Right atrium auricular region (tissue), 2 donors: ENCODE data around the gene SNED1. TPM values are rescaled to one million over a fixed set of nuclear protein-coding genes. Genes with fewer than 3 reads are reported as not detected.
A peak's percentile ranks its signal among the peaks of the same experiment; 100 is the strongest.

Source experiments
- DNase-seq: peaks from one replicate; pipeline ENCODE4 v3.0.0-alpha.2; 2019; ENCODE audit warnings: low spot score
- H3K27ac ChIP-seq, 2 donors: fragments of 200-600 bp; sonication (generic); 1 replicate in 1 of 2; 2 replicates in 1 of 2; pipeline ENCODE4 v1.5.1; 2016 to 2019
- H3K27me3 ChIP-seq, 2 donors: fragments of 200-600 bp; sonication (generic); one replicate each; pipeline versions ENCODE4 v1.5.1 to v1.6.0; 2017 to 2019
- H3K36me3 ChIP-seq: fragments of 200-600 bp; sonication (generic); one replicate; pipeline ENCODE4 v1.5.1; 2016
- H3K4me1 ChIP-seq, 2 donors: fragments of 200-600 bp; sonication (generic); one replicate each; pipeline versions ENCODE4 v1.5.1 to v1.6.0; 2017 to 2019
- H3K4me3 ChIP-seq, 2 donors: fragments of 200-600 bp; sonication (generic); 1 replicate in 1 of 2; 2 replicates in 1 of 2; pipeline ENCODE4 v1.5.1; 2017 to 2019; ENCODE audit warnings: mild to moderate bottlenecking in 1 of 2, moderate library complexity in 1 of 2
- H3K9me3 ChIP-seq, 2 donors: fragments of 200-600 bp; sonication (generic); one replicate each; pipeline ENCODE4 v1.5.1; 2019
- CTCF ChIP-seq, 2 donors: fragments of 200-600 bp; sonication (generic); IDR thresholded peaks; one replicate each; pipeline ENCODE4 v1.5.1; 2019; ENCODE audit warnings: antibody characterized with exemption in 2 of 2
- total RNA-seq, 2 donors: library from RNA; depleted of rRNA; stranded (reverse); fragments of >200 nt; gene quantifications; one replicate each; pipeline ENCODE4 v1.1.0, GENCODE V29; 2016

SNED1 gene
- total RNA-seq, 2 donors from 2014 or later: 9.9 to 16.4 TPM

GRCh38 chr2:240989451-240990265, 8.8 kb upstream of the SNED1 start:
- peak; percentile 7 to 60 for TF ChIP-seq CTCF (IDR thresholded peaks at IDR 0.05)
- DNase-seq: no peak
- H3K4me1 ChIP-seq: peaks cover 0 to 39% of the 10 kb centered on the region in 2 donors

GRCh38 chr2:240990266-240990529, 8.2 kb upstream of the SNED1 start:
- DNase-seq: no peak

More at GRCh38 chr2:240989451-240990265, 8.8 kb upstream of the SNED1 start:
- H3K4me3 ChIP-seq: no peak overlapping the region
- no peak overlapping the region for H3K27ac ChIP-seq
- H3K27me3 ChIP-seq: no peaks in the 10 kb centered on the region
- H3K36me3 ChIP-seq: no peaks in the 10 kb centered on the region
- H3K9me3 ChIP-seq: no peaks in the 10 kb centered on the region

GRCh38 chr2:240990726-240991377, 7.6 kb upstream of the SNED1 start:
- H3K27ac ChIP-seq: peak overlapping the region; percentile 66 to 78
- no peaks in the 10 kb centered on the region for H3K36me3 ChIP-seq
- H3K4me3 ChIP-seq: no peak overlapping the region
- H3K4me1 ChIP-seq: peaks cover 0 to 41% of the 10 kb centered on the region in 2 donors
- no peaks in the 10 kb centered on the region for H3K27me3 ChIP-seq
- H3K9me3 ChIP-seq: no peaks in the 10 kb centered on the region
- TF ChIP-seq CTCF (IDR thresholded peaks at IDR 0.05): no peak
- no peak for DNase-seq

More at GRCh38 chr2:240990266-240990529, 8.2 kb upstream of the SNED1 start:
- Histone ChIP-seq H3K36me3 (no peaks in the 10 kb centered on the region), H3K4me1 (peaks cover 0 to 41% of the 10 kb centered on the region in 2 donors), H3K9me3 (no peaks in the 10 kb centered on the region), H3K27me3 (no peaks in the 10 kb centered on the region), H3K27ac (no peak overlapping the region), H3K4me3 (no peak overlapping the region)
- no peak for TF ChIP-seq CTCF (IDR thresholded peaks at IDR 0.05)

GRCh38 chr2:240991378-240992263, 6.8 kb upstream of the SNED1 start:
- H3K4me3 ChIP-seq: no peak overlapping the region
- TF ChIP-seq CTCF (IDR thresholded peaks at IDR 0.05): no peak

GRCh38 chr2:240992572-240993291, 5.7 kb upstream of the SNED1 start:
- Histone ChIP-seq H3K9me3 (no peaks in the 10 kb centered on the region), H3K4me3 (no peak overlapping the region), H3K36me3 (no peaks in the 10 kb centered on the region), H3K4me1 (peaks cover 0 to 48% of the 10 kb centered on the region in 2 donors), H3K27ac (peak overlapping the region in 1 of 2 donors; percentile 57), H3K27me3 (no peaks in the 10 kb centered on the region)
- no peak for TF ChIP-seq CTCF (IDR thresholded peaks at IDR 0.05)
- no peak for DNase-seq

More at GRCh38 chr2:240991378-240992263, 6.8 kb upstream of the SNED1 start:
- no peaks in the 10 kb centered on the region for H3K36me3 ChIP-seq
- H3K4me1 ChIP-seq: peaks cover 0 to 47% of the 10 kb centered on the region in 2 donors
- DNase-seq: peak; percentile 96
- no peaks in the 10 kb centered on the region for H3K9me3 ChIP-seq
- H3K27me3 ChIP-seq: no peaks in the 10 kb centered on the region
- peak overlapping the region; percentile 66 to 78 for H3K27ac ChIP-seq
